ENCODE results near the gene CAPN11.

The CAPN11 gene

GRCh38 chr6:44123544-44123943 lies 35.1 kb upstream of the CAPN11 start:
- TF ChIP-seq CTCF (IDR thresholded peaks at IDR 0.05; ENCODE audit: low read depth, low read length, missing control alignments): no peak
- in situ Hi-C loops (cut with HindIII; ENCODE audit: low sequenced_read_pairs): no loop called here
- DNase-seq (ENCODE audit: low read depth): no peak
- no peak overlapping the region for H3K4me3 ChIP-seq (ENCODE audit: low read depth, low read length)

GRCh38 chr6:44126320-44127149 lies 32.1 kb upstream of the CAPN11 start:
- DNase-seq (ENCODE audit: low read depth): peak; percentile 53
- TF ChIP-seq CTCF (IDR thresholded peaks at IDR 0.05; ENCODE audit: low read depth, low read length, missing control alignments): no peak
- H3K4me3 ChIP-seq (ENCODE audit: low read depth, low read length): peak overlapping the region; percentile 83
- in situ Hi-C loops (cut with HindIII; ENCODE audit: low sequenced_read_pairs): no loop called here

- TF ChIP-seq CTCF (IDR thresholded peaks at IDR 0.05; ENCODE audit: low read depth, low read length, missing control alignments): no peak
- peak; percentile 54 for DNase-seq (ENCODE audit: low read depth)
- in situ Hi-C loops (cut with HindIII; ENCODE audit: low sequenced_read_pairs): no loop called here
- H3K4me3 ChIP-seq (ENCODE audit: low read depth, low read length): peak within 1 kb of the TSS; percentile 83
Observed at GRCh38 chr6:44127186-44128019, 31.2 kb upstream of the CAPN11 start, which contains the start of the genes MRPL14 and TMEM63B. Gene MRPL14, minus strand, starts transcription at chr6:44127452. Its CDS starts 10,841 bp downstream, at chr6:44116611. Gene TMEM63B, plus strand, starts transcription at chr6:44127554. Its CDS starts 7,031 bp downstream, at chr6:44134585.

- in situ Hi-C loops (cut with HindIII; ENCODE audit: low sequenced_read_pairs): no loop called here
- no peak for DNase-seq (ENCODE audit: low read depth)
- H3K4me3 ChIP-seq (ENCODE audit: low read depth, low read length): peak overlapping the region; percentile 83
- TF ChIP-seq CTCF (IDR thresholded peaks at IDR 0.05; ENCODE audit: low read depth, low read length, missing control alignments): no peak
Observed at GRCh38 chr6:44128020-44128917, 30.4 kb upstream of the CAPN11 start.

- no peak for TF ChIP-seq CTCF (IDR thresholded peaks at IDR 0.05; ENCODE audit: low read depth, low read length, missing control alignments)
- no peak for DNase-seq (ENCODE audit: low read depth)
- in situ Hi-C loops (cut with HindIII; ENCODE audit: low sequenced_read_pairs): no loop called here
- no peak overlapping the region for H3K4me3 ChIP-seq (ENCODE audit: low read depth, low read length)
Observed at GRCh38 chr6:44129841-44130322, 28.7 kb upstream of the CAPN11 start.
